CD4-positive, alpha-beta T cell treated with Interleukin-2 at 100 ng/mL for 4 hours (primary cell): Measurements from ENCODE around the gene NOL12.
"Not testable (repeated sequence)": the region's sequence is repeated elsewhere in the genome, so short reads cannot be mapped to it uniquely, and the experiment has no call there.

Experiments used
- DNase-seq: peaks from one replicate; pipeline ENCODE4 v3.0.0-alpha.2; 2020; ENCODE audit warnings: low spot score

NOL12 gene

GRCh38 chr22:37679670-37680069 lies 6.5 kb upstream of the NOL12 start:
- no peak for DNase-seq

- DNase-seq = no peak
These were observed 5.8 kb upstream of the NOL12 start for GRCh38 chr22:37680191-37680851.

- no peak for DNase-seq
These were observed 5.1 kb upstream of the NOL12 start for GRCh38 chr22:37681001-37681424.

GRCh38 chr22:37681556-37682049 lies 4.5 kb upstream of the NOL12 start:
- peak; percentile 79 for DNase-seq

- DNase-seq = no peak
These were observed 1.1 kb upstream of the NOL12 start for GRCh38 chr22:37684803-37685615.

GRCh38 chr22:37690407-37690806 lies 4.3 kb downstream of the NOL12 start:
- no peak for DNase-seq

- DNase-seq = no peak
These were observed 4.9 kb downstream of the NOL12 start for GRCh38 chr22:37690901-37691504.

- DNase-seq = no peak
These were observed 6.6 kb downstream of the NOL12 start for GRCh38 chr22:37692627-37693285.

GRCh38 chr22:37694131-37694530 lies 8.0 kb downstream of the NOL12 start:
- not testable (repeated sequence) for DNase-seq

- not testable (repeated sequence) for DNase-seq
These were observed 10.1 kb downstream of the NOL12 start for GRCh38 chr22:37696260-37696656.

GRCh38 chr22:37696657-37697537 lies 10.8 kb downstream of the NOL12 start, which contains the start of gene TRIOBP:
Gene TRIOBP (plus strand): TSS chr22:37697048. CDS start chr22:37701366, 4,318 bp downstream.
- peak; percentile 85 for DNase-seq

GRCh38 chr22:37697538-37697835 lies 11.3 kb downstream of the NOL12 start:
- no peak for DNase-seq

GRCh38 chr22:37701141-37701786 lies 15.1 kb downstream of the NOL12 start:
- DNase-seq = no peak

GRCh38 chr22:37703906-37704305 lies 17.8 kb downstream of the NOL12 start:
- DNase-seq = no peak

GRCh38 chr22:37704645-37705044 lies 18.5 kb downstream of the NOL12 start:
- no peak for DNase-seq

- DNase-seq = no peak
These were observed 19.1 kb downstream of the NOL12 start for GRCh38 chr22:37705205-37705604.

GRCh38 chr22:37708580-37709444 lies 22.7 kb downstream of the NOL12 start:
- no peak for DNase-seq

- DNase-seq = no peak
These were observed 23.3 kb downstream of the NOL12 start for GRCh38 chr22:37709445-37709765.

- no peak for DNase-seq
These were observed 24.5 kb downstream of the NOL12 start for GRCh38 chr22:37710675-37711074.

GRCh38 chr22:37711490-37711889 lies 25.3 kb downstream of the NOL12 start:
- no peak for DNase-seq
